ENCODE data around the gene COL6A1.
"Not testable (repeated sequence)": the region's sequence is repeated elsewhere in the genome, so short reads cannot be mapped to it uniquely, and the experiment has no call there.

The COL6A1 gene

DNA sequence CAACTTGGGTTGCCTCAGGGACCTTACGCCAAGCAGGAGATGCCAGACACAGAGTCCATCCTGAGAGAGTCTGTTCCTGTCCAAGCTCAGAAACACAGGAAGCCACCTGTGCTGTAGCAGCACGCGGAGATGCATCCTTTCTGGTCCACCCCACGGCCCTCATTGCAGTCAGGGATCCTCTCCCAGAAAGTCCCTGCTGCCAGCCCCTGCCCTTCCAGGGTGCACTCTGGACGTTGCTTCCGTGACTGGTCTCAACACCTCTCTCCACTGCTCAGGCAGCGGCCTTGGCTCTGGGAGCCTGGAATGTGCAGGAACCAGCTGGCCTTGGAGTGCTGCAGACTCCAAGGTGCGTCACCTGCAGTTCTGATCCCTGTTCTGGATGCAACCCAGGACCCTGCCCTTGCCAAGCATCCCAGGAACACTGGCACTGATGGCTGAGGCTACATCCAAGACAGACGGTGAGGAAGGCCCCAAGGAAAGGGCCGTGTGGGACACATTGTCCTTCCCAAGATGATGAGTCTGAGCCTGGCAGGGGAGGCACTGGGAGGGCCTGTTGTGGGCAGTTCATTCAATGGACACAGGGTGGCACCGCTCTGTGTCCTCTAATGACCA, 21.7 kb upstream of the COL6A1 start:
- H3K4me1 ChIP-seq (ENCODE audit: control insufficient read depth, insufficient read depth, low read length): peaks cover 15% of the 10 kb centered on the region
- H3K27me3 ChIP-seq (ENCODE audit: control insufficient read depth, insufficient read depth, low read length): no peaks in the 10 kb centered on the region
- no peak overlapping the region for H3K4me2 ChIP-seq (ENCODE audit: low read length)

DNA sequence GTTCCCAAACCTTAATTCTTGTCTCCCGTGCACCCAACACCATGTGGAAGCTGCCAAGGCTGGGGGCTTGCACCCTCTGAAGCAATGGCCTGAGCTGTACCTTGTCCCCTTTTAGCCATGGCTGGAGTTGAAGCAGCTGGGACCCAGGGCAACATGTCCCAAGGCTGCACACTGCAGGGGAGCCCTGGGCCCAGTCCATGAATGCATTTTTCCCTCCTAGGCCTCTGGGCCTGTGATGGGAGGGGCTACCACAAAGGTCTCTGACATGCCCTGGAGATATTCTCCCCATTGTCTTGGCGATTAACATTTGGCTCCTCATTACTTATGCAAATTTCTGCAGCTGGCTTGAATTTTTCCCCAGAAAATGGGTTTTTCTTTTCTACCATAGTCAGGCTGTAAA, 20.2 kb upstream of the COL6A1 start:
- H3K36me3 ChIP-seq (ENCODE audit: insufficient read depth, low read length); H3K9me3 ChIP-seq (replicated peaks; ENCODE audit: low read length); H3K4me3 ChIP-seq (ENCODE audit: low read length); H3K27me3 ChIP-seq (ENCODE audit: control insufficient read depth, insufficient read depth, low read length); H3K9ac ChIP-seq (ENCODE audit: low read depth, low read length); H3K4me2 ChIP-seq (ENCODE audit: low read length): not testable (repeated sequence)
- H3K4me1 ChIP-seq (ENCODE audit: control insufficient read depth, insufficient read depth, low read length): peaks cover 15% of the 10 kb centered on the region

More for the DNA sequence above, 21.7 kb upstream of the COL6A1 start:
- no peak overlapping the region for H3K9ac ChIP-seq (ENCODE audit: low read depth, low read length)
- no peaks in the 10 kb centered on the region for H3K9me3 ChIP-seq (replicated peaks; ENCODE audit: low read length)
- H3K4me3 ChIP-seq (ENCODE audit: low read length): no peak overlapping the region
- H3K36me3 ChIP-seq (ENCODE audit: insufficient read depth, low read length): no peaks in the 10 kb centered on the region

DNA sequence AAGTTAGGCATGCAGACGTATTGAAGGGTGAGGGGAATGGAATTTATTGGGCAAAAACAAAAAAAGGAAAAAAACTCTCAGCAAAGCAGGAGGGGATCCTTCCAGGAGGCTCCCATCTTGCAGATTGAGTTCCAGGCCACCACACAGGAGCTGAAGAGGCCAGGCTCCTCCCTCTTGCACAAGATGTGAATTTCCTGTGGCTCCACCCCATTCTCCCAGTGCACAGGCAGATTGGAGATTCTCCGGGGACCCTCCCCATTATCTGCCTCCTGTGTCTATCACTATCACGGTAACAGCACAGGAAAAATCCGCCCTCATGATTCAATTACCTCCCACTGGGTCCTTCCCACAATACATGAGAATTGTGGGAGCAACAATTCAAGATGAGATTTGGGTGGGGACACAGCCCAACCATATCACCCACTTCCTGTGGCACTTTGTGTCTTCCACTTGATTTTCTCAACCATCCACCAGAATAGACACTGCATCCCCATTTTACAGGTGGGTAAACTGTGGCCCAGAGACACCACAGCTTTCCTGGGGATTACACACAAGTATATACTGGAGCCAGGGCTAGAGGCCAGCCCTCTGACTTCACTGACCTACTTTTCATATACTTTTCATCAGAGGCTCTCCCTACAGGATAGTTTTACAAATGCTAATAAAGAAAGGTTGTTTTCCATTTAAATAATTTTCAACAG, 18.9 kb upstream of the COL6A1 start:
- Histone ChIP-seq H3K27me3 (ENCODE audit: control insufficient read depth, insufficient read depth, low read length) (no peaks in the 10 kb centered on the region), H3K36me3 (ENCODE audit: insufficient read depth, low read length) (no peaks in the 10 kb centered on the region), H3K4me2 (ENCODE audit: low read length) (no peak overlapping the region), H3K9ac (ENCODE audit: low read depth, low read length) (no peak overlapping the region), H3K4me1 (ENCODE audit: control insufficient read depth, insufficient read depth, low read length) (peaks cover 11% of the 10 kb centered on the region), H3K9me3 (replicated peaks; ENCODE audit: low read length) (no peaks in the 10 kb centered on the region), H3K4me3 (ENCODE audit: low read length) (no peak overlapping the region)

DNA sequence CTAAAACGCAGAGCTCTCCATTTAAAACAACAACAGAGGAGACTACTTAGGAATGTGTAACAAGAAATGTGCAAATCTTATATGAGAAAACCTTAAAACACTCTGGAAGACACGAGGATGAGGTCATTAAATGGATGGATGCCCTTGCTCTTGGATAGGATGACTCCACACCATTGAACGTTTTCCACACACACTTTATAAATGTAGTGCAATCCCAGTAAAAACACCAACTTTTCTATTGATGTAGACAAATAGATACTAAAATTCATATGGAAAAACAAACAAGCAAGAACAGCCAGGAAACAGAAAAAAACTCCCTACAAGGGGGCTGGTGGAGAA, 18.4 kb upstream of the COL6A1 start:
- H3K9ac ChIP-seq (ENCODE audit: low read depth, low read length): no peak overlapping the region
- no peak overlapping the region for H3K4me2 ChIP-seq (ENCODE audit: low read length)
- H3K27me3 ChIP-seq (ENCODE audit: control insufficient read depth, insufficient read depth, low read length): no peaks in the 10 kb centered on the region
- H3K36me3 ChIP-seq (ENCODE audit: insufficient read depth, low read length): no peaks in the 10 kb centered on the region
- H3K9me3 ChIP-seq (replicated peaks; ENCODE audit: low read length): no peaks in the 10 kb centered on the region
- no peak overlapping the region for H3K4me3 ChIP-seq (ENCODE audit: low read length)
- H3K4me1 ChIP-seq (ENCODE audit: control insufficient read depth, insufficient read depth, low read length): peaks cover 6% of the 10 kb centered on the region

DNA sequence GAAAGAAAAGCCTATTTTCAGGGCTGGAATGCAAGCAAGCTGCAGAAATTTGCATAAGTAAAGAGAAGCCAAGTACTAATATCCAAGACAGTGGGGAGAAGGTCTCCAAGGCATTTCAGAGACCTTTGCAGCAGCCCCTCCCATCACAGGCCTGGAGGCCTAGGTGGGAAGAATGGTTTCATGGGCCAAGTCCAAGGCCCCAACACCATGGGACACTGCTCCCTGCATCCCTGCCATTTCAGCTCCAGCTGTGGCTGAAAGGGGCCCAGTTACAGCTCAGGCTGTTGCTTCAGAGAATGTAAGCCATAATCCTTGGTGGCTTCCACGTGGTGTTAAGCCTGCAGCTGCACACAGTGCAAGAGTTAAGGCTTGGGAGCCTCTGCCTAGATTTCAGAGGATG, 16.9 kb upstream of the COL6A1 start:
- Histone ChIP-seq H3K9ac (ENCODE audit: low read depth, low read length) (no peak overlapping the region), H3K36me3 (ENCODE audit: insufficient read depth, low read length) (no peaks in the 10 kb centered on the region)

DNA sequence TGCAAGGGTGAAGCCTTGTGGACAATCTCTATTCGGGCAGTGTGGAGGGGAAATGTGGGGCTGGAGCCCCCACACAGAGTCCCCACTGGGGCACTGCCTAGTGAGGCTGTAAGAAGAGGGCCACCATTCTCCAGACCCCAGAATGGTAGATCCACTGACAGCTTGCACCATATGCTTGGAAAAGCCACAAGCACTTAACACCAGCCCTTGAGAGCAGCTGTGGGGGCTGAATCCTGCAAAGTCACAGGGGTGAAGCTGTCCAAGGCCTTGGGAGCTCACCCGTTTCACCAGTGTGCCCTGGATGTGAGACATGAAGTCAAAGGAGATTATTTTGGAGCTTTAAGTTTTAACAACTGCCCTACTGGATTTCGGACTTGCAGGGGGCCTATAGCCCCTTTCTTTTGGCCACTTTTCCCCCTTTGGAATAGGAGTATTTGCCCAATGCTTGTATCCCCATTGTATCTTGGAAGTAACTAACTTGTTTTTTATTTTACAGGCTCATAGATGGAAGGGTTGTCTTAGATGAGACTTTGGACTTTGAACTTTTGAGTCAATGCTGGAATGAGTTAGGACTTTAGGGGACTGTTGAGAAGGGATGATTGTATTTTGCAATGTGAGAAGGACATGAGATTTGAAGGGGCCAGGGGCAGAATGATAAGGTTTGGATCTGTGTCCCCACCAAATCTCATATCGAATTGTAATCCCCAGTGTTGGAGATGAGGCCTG, 16.3 kb upstream of the COL6A1 start:
- H3K27me3 ChIP-seq (ENCODE audit: control insufficient read depth, insufficient read depth, low read length): no peaks in the 10 kb centered on the region
- H3K4me2 ChIP-seq (ENCODE audit: low read length): no peak overlapping the region
- no peak overlapping the region for H3K4me3 ChIP-seq (ENCODE audit: low read length)
- H3K36me3 ChIP-seq (ENCODE audit: insufficient read depth, low read length): no peaks in the 10 kb centered on the region
- H3K9ac ChIP-seq (ENCODE audit: low read depth, low read length): no peak overlapping the region
- no peaks in the 10 kb centered on the region for H3K9me3 ChIP-seq (replicated peaks; ENCODE audit: low read length)
- no peaks in the 10 kb centered on the region for H3K4me1 ChIP-seq (ENCODE audit: control insufficient read depth, insufficient read depth, low read length)

More for the DNA sequence above, 16.9 kb upstream of the COL6A1 start:
- H3K27me3 ChIP-seq (ENCODE audit: control insufficient read depth, insufficient read depth, low read length): no peaks in the 10 kb centered on the region
- H3K9me3 ChIP-seq (replicated peaks; ENCODE audit: low read length): no peaks in the 10 kb centered on the region
- no peaks in the 10 kb centered on the region for H3K4me1 ChIP-seq (ENCODE audit: control insufficient read depth, insufficient read depth, low read length)
- no peak overlapping the region for H3K4me2 ChIP-seq (ENCODE audit: low read length)
- no peak overlapping the region for H3K4me3 ChIP-seq (ENCODE audit: low read length)

DNA sequence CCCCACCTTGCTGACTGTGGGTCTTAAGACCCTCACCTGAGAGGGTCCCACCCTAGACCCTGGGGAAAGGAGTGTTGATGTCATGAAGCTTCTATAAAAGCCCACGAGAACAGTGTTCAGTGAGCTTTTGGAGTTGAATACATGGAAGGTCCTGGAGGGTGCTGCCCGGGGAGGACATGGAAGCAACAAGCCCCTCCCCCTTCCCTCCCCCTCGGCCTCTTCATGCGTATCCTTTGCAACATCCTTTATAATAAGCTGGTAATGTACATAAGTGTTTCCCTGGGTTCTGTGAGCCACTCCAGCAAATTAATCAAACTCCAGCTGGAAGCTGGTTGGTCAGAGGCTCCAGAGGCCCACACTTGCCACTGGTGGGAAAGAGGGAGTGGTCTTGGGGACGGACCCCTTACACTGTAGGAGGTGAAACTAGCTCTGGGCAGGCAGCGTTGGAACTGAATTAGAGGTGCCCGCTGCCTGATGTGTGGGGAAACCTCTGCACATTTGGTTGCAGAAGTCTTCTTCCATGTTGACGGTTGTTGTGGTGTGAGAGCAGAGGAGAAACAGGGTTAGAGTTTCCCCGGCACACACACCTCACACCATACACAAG, 14.7 kb upstream of the COL6A1 start:
- Histone ChIP-seq H3K9me3 (replicated peaks; ENCODE audit: low read length) (no peaks in the 10 kb centered on the region), H3K4me2 (ENCODE audit: low read length) (no peak overlapping the region), H3K27me3 (ENCODE audit: control insufficient read depth, insufficient read depth, low read length) (no peaks in the 10 kb centered on the region), H3K4me1 (ENCODE audit: control insufficient read depth, insufficient read depth, low read length) (peaks cover 12% of the 10 kb centered on the region), H3K36me3 (ENCODE audit: insufficient read depth, low read length) (no peaks in the 10 kb centered on the region), H3K9ac (ENCODE audit: low read depth, low read length) (no peak overlapping the region), H3K4me3 (ENCODE audit: low read length) (no peak overlapping the region)

DNA sequence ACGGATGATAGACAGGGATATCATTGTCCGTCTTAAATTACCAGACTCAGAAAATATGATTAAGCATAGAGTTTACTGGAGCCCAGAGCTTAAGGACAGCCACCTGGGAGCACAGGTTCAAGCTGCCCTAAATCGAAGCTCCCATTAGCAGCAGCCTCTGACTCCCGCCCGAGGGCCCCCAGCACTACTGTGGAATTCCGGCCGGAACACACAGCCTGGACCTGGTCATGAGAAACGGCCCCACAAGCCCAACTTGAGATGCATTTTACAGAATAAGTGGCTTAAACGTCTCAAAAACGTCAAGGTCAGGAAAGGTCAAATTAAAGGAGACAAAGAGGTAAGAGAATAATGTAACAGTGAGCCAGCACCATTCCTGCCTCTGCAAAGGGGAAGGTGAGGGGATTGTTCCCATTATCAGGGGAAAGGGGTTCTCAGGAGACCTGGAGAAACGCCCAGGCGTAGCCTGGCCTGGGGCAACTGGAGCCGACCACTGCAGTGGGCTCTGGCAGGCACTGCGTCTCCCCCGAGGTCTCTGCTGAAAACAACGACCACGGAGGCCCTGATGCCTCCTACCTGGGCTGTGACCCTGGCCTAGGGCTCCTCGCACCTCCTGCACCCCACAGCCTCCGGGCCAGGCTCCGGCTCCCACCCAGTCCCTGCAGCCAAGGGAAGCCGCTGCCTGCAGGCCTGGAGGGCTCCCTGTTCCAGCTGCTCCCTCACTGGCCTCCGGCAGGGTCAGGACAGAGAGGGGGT, 11.5 kb upstream of the COL6A1 start:
- Histone ChIP-seq H3K9ac (ENCODE audit: low read depth, low read length) (no peak overlapping the region), H3K36me3 (ENCODE audit: insufficient read depth, low read length) (no peaks in the 10 kb centered on the region), H3K4me1 (ENCODE audit: control insufficient read depth, insufficient read depth, low read length) (peaks cover 44% of the 10 kb centered on the region), H3K4me3 (ENCODE audit: low read length) (no peak overlapping the region), H3K9me3 (replicated peaks; ENCODE audit: low read length) (no peaks in the 10 kb centered on the region), H3K4me2 (ENCODE audit: low read length) (no peak overlapping the region), H3K27me3 (ENCODE audit: control insufficient read depth, insufficient read depth, low read length) (no peaks in the 10 kb centered on the region)

DNA sequence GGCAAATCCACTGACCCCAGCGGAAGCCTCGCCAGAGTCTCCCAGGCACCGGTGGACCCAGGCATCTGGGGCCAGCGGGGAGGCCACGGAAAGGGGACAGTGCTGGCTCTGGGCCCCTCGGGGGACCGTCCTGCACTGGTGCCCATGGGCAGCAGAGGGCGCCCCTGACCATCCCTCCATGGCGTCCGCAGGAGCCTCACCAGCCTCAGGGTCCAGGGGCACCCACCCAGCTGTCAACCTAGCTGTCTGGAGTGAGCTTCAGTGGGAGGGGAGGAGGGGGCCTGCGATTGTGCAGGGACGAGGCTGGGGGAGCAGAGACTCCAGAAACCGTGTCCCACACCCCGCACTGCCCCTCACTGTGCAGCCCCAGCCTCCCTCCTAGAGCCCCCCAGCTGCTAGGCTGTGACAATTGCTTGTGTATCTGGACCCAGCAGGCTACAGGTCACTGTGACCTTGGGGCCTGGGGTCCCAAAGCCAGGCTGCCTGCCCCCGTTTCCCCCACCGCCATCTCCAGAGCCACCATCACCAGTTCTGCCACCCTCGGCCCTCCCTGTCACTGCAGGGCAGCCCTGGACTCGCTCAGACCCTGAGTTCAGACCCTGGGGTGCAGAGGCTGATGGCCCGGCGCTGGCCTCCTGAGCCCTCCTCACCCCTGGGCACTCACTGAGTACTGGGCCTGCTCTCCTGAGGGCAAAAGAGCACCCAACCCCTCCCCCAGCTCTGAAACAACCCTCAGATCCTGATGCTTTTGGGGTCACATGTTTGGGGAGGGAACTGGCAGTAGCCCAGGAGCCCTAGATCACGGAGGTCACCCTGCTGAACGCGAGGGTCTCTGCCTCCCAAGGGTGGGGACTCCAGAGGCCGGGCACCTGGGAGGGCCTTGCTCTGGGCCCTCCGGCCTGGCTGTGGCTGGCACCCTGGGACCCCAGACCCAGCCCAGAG, 10.6 kb upstream of the COL6A1 start:
- Histone ChIP-seq H3K27me3 (ENCODE audit: control insufficient read depth, insufficient read depth, low read length) (no peaks in the 10 kb centered on the region), H3K4me3 (ENCODE audit: low read length) (no peak overlapping the region), H3K4me1 (ENCODE audit: control insufficient read depth, insufficient read depth, low read length) (peaks cover 46% of the 10 kb centered on the region), H3K4me2 (ENCODE audit: low read length) (no peak overlapping the region), H3K9me3 (replicated peaks; ENCODE audit: low read length) (no peaks in the 10 kb centered on the region), H3K9ac (ENCODE audit: low read depth, low read length) (no peak overlapping the region), H3K36me3 (ENCODE audit: insufficient read depth, low read length) (no peaks in the 10 kb centered on the region)

DNA sequence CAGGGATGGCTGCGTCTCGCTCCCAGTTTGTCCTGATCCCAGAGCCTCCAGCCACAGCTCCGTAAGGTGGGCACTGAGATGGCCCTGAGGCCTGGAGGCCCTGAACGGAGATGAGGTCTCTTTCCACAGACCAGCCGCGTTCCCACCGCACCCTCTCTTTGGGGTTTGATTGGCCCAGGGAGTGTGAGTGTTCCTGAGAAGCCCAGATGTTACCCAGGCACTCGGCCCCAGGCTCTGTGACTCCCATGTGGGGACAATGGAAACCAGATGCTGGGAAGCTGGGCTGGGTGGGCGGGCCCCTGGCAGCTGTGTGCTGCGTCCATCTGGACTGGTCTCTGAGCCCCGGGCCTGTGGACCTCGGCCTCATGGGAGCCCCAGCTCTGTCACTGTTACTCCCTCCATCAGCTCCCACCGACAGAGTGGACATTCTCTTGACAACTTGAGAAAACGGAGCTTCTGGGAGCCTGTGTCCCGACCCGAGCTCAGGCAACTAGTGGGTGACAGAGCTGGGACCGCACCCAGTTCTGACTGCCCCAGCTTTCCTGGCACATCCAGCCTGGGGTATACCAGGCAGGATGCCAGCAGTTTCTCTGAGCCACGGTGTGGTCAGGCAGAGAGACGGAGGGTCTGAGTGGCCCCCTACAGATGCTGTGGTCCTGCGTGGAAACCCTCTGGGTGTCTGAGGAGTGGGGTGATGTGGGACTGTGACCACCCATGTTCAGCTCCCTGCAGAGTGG, 9.8 kb upstream of the COL6A1 start:
- H3K9me3 ChIP-seq (replicated peaks; ENCODE audit: low read length): no peaks in the 10 kb centered on the region
- no peaks in the 10 kb centered on the region for H3K27me3 ChIP-seq (ENCODE audit: control insufficient read depth, insufficient read depth, low read length)
- peaks cover 46% of the 10 kb centered on the region for H3K4me1 ChIP-seq (ENCODE audit: control insufficient read depth, insufficient read depth, low read length)
- H3K9ac ChIP-seq (ENCODE audit: low read depth, low read length): peak overlapping the region; percentile 79
- peak overlapping the region; percentile 81 for H3K4me2 ChIP-seq (ENCODE audit: low read length)
- no peaks in the 10 kb centered on the region for H3K36me3 ChIP-seq (ENCODE audit: insufficient read depth, low read length)
- H3K4me3 ChIP-seq (ENCODE audit: low read length): no peak overlapping the region
